Glomerular visceral epithelial cell (primary cell): Measurements from ENCODE around the gene LRRC23.
A peak's percentile ranks its signal among the peaks of the same experiment; 100 is the strongest.

Experiments used
- DNase-seq: peaks from one replicate; pipeline ENCODE4 v3.0.0-alpha.2; 2016; ENCODE audit errors: extremely low spot score

Gene LRRC23

DNA sequence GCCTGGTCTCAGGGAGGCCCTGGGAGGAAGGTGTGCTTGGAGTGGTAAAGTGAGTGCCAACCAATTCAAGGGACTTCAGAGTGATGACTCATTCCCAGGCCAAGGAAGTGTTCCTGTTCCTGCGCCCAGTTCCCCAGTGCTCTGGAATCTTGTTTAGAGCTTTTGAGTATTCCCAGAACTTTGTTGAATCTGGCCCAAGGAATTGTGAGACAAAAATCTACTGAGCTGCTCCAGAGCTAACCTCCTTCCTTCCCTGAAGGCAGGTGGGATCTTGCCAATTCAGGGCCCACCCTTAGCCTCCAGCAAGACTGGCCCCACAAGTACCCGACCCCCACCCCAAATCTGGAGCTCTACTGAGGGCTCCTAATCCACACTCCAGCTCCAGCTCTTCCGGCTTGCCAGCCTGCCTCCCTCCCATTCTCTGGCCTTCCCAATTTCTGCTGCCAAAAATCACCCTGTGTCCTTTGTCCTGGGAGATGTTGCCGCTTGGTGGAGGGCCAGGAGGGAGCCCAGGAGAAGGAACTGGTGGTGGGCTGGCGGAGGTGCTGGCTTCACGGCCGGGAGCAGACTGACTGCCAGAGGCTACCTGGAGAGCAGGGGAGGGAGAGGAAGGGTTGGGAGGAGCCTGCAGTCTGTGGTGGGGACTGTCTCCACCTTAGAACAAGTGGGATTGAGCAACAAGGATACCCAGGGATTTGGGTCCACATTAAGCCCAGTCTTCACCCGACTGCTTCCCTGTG is 21.1 kb downstream of the LRRC23 start:
- peak; percentile 82 for DNase-seq

DNA sequence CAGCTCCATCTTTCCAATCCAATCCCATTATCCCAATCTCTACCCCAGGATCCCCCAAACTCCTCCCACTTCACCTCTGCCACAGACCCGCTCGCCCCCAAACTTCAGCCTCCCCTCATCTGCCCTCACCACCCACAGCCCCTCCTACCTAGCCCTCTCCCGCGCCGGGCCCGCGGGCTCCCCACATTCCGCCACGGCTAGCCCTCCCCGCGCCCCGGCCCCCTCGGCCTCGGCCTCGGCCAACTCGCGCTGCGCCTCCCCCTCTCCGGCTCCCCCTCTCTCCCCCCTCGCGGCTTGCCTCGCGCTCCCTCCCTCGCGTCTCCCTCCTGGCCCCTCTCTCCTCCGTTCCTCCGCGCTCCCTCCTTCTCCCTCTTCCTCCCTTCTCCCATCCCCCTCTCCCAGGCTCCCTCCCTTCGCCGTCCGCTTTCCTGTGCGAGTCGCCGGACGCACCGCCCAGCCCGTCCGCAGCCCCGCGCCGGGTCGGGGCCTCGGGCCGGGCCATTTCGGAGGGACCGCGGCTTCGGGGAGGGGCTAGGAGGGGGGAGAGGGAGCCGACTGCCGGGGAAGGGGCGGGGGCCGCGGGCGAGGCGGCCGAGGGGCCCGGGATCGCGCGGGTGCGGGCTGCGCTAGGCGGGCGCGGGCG is 22.9 kb downstream of the LRRC23 start, which contains the start of gene ATN1:
Gene ATN1 (plus strand): TSS at position 581 of the 643 bp plus-strand sequence. CDS start 6,043 bp downstream, outside the sequence.
- peak; percentile 73 for DNase-seq

DNA sequence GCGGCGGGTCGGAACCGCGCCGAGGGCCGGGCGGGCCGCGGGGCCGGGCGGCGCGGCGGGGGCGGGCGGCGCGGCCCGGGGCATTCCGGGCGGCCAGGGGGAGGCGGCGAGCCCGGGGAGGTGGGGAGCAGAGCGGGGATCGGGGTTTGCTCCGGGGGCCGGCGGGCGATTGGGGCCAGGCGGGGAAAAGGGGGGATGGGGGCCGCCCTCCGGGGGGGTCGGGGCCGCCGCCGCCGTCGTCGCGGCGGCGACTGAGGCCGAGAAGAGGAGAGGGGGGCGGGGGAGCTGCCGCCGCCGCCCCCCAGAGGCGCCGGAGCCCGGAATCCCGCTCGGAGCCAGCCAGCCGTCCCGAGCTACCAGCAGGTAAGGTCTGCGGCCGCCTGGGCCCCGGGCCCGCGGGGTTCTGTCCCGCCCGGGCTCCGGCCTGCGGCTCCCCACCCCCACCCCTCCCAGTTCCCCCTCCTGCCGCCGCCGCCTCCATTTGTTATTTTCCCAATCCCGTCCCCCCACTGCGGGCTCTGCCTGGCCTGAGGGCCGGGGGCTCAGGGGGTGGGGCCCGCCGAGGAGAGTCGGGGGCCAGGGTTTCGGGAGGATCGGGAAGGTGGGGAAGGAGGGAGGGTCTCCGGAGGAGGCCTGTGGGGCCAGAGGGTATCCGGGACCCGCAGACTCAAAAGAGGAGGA is 23.5 kb downstream of the LRRC23 start:
- no peak for DNase-seq

DNA sequence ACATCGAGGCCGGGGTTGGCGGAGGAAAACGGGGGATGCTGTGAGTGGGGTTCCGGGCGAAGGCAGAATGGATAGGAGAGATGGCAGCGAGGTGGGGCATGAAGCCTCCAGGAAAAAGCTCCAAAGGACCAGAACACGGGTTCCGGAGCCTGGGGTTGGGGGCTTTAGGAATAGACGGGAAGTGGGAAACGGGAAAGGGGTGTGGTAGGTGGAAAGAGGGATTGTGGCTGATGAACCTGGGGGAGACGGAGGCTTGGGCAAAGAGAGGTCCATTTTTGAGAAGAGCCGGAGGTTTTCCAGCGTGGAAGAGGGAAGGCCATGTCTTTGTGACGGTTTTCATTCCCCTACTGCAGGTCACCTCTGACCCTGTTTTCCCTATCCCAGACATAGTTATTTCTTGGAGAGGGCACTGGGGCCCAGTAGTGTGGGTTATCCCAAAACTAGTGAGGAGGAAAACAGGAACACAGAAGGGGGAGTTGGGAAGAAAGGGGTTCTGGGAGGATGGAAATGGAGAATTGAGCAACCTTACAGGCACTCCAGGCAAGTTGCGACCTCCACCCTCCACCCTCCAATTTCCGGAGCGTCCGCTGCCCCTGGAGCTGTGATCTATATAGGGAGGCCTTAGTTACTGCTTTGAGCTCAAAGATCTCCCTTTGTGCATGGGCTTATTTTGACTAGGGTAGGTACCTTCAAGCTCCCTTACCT is 24.2 kb downstream of the LRRC23 start:
- DNase-seq = no peak

DNA sequence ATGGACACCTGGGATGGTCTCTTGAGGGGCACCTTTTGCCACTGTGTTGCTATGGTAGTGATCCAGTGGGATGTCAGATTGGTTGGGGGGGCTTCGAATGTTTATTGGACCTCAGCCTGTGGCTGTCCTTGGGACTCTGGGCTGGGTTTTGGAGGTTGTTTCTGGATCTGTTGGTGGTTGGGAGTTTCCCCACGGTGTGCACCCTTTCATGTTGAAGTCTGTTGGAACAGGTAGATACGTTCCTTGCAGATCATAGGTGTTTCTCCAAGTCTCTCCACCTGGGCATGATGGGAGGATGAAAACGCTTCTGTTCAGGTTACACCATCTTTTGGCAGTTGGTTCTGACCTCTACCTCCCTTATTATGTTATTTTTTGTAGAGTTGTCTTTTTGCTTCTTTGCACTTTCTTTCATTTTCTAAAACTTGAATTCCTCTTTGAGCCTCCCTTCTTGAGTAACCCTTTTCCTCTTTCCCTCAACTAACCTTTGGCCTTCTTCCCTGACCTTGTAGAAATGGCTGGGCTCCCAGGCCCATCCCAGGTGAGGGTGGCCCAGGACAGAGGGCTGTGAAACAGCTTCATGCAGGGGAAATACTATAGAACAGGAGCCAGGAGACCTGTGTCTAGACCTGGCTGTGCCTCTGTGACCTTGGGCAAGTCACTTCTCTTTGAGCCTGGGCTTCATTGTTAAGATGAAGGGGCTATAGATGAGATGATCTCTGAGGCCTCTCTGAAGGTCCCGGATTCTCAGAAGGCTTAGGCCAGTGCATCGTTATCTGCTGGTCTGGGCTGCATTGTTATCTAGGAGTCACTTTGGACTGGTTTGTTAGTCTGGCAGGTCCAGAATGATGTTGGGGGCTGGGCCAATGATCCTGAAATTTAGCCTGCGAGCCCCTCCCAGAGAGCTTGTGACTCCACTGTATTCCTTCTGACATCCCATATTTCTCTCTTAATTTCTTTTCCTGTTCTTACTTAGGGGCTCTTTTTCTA is 25.1 kb downstream of the LRRC23 start:
- DNase-seq = no peak

DNA sequence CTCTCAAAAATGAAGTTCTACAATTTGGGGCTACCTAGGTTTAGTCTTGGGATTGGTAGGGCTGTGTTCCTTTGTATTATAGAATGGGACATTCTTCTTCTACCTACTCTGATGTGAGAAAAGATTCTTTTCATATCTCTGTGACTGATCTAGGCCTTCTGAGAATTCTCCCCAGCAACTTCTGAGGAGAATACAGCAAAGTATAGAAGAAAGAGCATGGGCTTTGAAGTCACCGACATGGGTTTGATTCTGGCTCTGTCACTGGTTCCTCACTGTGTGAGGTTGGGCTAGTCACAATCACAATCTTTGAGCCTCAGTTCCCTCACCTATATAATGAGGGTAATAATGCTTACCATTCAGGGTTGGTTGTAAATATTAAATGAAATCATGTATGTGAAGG is 28.1 kb downstream of the LRRC23 start:
- DNase-seq = no peak

DNA sequence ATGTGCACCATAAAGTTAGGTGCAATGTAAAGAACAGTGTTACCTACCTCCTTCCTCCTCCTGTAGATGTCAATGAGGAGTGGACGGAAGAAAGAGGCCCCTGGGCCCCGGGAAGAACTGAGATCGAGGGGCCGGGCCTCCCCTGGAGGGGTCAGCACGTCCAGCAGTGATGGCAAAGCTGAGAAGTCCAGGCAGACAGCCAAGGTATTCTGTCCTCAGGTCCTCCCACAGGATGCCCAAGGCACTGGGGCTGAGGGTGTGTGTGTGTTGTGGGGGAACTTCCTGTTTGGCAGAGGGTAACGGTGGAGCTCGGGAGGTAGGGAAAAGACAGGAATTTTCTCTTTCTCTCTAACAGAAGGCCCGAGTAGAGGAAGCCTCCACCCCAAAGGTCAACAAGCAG is 29.5 kb downstream of the LRRC23 start:
- DNase-seq = no peak

DNA sequence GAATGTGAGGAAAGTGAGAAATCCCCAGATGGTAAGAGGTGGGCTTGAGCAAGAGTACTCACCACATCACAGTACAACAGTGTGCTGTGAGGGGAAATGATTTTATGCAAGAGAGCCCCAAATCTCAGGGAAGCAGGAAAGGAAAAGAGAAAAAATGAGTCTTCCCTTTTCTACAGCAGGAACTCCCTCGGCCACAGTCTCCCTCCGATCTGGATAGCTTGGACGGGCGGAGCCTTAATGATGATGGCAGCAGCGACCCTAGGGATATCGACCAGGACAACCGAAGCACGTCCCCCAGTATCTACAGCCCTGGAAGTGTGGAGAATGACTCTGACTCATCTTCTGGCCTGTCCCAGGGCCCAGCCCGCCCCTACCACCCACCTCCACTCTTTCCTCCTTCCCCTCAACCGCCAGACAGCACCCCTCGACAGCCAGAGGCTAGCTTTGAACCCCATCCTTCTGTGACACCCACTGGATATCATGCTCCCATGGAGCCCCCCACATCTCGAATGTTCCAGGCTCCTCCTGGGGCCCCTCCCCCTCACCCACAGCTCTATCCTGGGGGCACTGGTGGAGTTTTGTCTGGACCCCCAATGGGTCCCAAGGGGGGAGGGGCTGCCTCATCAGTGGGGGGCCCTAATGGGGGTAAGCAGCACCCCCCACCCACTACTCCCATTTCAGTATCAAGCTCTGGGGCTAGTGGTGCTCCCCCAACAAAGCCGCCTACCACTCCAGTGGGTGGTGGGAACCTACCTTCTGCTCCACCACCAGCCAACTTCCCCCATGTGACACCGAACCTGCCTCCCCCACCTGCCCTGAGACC is 31.0 kb downstream of the LRRC23 start:
- no peak for DNase-seq

DNA sequence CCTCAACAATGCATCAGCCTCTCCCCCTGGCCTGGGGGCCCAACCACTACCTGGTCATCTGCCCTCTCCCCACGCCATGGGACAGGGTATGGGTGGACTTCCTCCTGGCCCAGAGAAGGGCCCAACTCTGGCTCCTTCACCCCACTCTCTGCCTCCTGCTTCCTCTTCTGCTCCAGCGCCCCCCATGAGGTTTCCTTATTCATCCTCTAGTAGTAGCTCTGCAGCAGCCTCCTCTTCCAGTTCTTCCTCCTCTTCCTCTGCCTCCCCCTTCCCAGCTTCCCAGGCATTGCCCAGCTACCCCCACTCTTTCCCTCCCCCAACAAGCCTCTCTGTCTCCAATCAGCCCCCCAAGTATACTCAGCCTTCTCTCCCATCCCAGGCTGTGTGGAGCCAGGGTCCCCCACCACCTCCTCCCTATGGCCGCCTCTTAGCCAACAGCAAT is 31.6 kb downstream of the LRRC23 start:
- DNase-seq = no peak

DNA sequence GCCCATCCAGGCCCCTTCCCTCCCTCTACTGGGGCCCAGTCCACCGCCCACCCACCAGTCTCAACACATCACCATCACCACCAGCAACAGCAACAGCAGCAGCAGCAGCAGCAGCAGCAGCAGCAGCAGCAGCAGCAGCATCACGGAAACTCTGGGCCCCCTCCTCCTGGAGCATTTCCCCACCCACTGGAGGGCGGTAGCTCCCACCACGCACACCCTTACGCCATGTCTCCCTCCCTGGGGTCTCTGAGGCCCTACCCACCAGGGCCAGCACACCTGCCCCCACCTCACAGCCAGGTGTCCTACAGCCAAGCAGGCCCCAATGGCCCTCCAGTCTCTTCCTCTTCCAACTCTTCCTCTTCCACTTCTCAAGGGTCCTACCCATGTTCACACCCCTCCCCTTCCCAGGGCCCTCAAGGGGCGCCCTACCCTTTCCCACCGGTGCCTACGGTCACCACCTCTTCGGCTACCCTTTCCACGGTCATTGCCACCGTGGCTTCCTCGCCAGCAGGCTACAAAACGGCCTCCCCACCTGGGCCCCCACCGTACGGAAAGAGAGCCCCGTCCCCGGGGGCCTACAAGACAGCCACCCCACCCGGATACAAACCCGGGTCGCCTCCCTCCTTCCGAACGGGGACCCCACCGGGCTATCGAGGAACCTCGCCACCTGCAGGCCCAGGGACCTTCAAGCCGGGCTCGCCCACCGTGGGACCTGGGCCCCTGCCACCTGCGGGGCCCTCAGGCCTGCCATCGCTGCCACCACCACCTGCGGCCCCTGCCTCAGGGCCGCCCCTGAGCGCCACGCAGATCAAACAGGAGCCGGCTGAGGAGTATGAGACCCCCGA is 32.2 kb downstream of the LRRC23 start:
- no peak for DNase-seq

DNA sequence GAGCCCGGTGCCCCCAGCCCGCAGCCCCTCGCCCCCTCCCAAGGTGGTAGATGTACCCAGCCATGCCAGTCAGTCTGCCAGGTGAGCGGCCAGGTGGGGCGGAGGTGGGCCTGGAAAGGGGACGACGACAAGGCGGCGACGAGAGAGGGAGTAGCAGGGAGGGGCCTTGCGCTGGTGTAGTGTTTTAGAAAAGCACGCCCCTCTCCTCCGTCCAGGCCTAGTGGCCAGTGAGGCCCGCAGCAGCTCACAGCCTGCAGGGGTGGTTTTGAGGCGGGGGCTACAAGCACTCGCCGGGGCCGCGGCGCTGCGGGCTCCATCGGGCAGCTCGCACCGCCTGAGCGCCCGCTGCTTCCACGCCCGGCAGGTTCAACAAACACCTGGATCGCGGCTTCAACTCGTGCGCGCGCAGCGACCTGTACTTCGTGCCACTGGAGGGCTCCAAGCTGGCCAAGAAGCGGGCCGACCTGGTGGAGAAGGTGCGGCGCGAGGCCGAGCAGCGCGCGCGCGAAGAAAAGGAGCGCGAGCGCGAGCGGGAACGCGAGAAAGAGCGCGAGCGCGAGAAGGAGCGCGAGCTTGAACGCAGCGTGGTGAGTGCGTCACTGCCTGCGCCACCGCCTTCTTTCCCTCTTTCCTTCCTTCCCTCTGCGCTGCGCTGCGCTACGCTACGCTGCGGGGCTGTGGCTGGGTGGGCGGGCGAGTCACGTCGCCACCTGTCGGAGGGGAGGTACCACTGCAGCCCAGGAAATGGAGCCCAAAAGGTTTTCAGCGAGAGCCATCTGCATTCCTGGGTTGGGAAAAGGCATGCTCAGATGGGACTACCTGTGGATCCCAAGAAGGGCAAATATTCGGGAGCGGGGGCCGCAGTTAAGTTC is 33.1 kb downstream of the LRRC23 start:
- DNase-seq = peak; percentile 91

DNA sequence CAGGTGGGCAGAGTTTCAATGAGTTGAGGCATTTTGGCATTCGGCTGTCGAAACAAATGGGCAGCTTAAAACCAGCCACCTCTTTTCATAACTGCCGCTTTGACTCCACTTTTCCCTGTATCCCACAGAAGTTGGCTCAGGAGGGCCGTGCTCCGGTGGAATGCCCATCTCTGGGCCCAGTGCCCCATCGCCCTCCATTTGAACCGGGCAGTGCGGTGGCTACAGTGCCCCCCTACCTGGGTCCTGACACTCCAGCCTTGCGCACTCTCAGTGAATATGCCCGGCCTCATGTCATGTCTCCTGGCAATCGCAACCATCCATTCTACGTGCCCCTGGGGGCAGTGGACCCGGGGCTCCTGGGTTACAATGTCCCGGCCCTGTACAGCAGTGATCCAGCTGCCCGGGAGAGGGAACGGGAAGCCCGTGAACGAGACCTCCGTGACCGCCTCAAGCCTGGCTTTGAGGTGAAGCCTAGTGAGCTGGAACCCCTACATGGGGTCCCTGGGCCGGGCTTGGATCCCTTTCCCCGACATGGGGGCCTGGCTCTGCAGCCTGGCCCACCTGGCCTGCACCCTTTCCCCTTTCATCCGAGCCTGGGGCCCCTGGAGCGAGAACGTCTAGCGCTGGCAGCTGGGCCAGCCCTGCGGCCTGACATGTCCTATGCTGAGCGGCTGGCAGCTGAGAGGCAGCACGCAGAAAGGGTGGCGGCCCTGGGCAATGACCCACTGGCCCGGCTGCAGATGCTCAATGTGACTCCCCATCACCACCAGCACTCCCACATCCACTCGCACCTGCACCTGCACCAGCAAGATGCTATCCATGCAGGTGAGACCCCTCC is 34.0 kb downstream of the LRRC23 start:
- no peak for DNase-seq

DNA sequence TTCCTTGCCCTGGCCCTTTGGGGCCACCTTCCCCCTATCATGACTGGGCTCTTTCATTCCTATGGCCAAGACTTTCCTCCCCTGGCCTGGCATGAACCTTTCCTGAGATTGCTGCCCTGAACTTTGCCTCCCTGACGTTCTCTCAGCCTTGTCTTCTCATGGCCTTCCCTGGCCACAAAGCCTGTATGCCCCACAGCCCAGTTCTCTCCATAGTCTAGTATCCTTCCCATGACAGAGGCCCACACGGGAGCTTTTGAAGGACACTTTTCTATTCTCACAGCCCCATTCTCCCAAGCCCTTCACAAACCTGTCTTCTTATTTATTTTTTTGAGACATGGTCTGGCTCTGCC is 34.5 kb downstream of the LRRC23 start:
- no peak for DNase-seq

DNA sequence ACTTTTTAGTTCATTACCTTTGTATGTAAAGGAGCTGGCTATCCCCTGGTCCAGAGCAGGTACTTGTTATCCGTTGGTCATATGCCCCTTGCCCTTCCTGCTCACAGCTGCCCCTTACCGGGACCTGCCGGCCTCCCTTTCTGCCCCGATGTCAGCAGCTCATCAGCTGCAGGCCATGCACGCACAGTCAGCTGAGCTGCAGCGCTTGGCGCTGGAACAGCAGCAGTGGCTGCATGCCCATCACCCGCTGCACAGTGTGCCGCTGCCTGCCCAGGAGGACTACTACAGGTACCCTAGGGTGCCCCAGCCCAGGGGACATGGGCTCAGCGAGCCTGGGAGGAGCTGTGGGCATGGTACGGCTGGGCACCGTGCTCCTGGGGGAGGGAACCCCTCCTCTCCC is 36.6 kb downstream of the LRRC23 start:
- DNase-seq = no peak

DNA sequence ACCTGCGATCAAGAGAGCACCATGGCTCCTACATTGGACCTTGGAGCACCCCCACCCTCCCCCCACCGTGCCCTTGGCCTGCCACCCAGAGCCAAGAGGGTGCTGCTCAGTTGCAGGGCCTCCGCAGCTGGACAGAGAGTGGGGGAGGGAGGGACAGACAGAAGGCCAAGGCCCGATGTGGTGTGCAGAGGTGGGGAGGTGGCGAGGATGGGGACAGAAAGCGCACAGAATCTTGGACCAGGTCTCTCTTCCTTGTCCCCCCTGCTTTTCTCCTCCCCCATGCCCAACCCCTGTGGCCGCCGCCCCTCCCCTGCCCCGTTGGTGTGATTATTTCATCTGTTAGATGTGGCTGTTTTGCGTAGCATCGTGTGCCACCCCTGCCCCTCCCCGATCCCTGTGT is 37.2 kb downstream of the LRRC23 start:
- no peak for DNase-seq

DNA sequence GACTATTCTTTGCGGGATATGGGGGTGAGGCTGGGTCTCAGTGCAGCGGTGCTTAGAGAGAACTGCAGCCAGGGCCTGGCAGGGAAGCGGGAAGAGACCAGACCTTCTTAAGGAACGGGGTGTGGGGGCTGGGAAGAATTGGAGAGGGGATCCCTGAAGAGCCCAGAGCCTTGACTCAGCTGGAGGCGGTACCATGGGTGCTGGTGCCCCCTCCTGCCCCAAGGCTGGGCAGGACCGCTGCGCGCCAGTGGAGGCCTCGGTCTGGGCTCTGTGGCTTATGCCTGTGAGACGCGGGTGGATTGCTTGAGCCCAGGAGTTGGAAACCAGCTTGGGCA is 37.7 kb downstream of the LRRC23 start:
- DNase-seq = peak; percentile 35

DNA sequence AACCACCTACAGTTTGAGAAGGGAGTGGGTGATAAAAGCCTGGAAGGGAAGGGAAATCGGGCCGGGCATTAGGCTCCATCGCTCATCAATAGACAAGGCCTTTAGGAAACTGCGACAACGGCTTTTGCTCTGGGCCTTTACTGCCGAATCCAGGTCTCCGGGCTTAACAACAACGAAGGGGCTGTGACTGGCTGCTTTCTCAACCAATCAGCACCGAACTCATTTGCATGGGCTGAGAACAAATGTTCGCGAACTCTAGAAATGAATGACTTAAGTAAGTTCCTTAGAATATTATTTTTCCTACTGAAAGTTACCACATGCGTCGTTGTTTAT is 38.7 kb downstream of the LRRC23 start:
- peak; percentile 86 for DNase-seq
